ENCODE measurements around the gene MRRF. TPM values are rescaled to one million over a fixed set of nuclear protein-coding genes. Genes with fewer than 3 reads are reported as not detected.

The MRRF gene
- total and polyA plus RNA-seq, 2 of the 4 experiments (the other 2 are of a cell fraction), result 32.1 to 38.0 TPM

DNA sequence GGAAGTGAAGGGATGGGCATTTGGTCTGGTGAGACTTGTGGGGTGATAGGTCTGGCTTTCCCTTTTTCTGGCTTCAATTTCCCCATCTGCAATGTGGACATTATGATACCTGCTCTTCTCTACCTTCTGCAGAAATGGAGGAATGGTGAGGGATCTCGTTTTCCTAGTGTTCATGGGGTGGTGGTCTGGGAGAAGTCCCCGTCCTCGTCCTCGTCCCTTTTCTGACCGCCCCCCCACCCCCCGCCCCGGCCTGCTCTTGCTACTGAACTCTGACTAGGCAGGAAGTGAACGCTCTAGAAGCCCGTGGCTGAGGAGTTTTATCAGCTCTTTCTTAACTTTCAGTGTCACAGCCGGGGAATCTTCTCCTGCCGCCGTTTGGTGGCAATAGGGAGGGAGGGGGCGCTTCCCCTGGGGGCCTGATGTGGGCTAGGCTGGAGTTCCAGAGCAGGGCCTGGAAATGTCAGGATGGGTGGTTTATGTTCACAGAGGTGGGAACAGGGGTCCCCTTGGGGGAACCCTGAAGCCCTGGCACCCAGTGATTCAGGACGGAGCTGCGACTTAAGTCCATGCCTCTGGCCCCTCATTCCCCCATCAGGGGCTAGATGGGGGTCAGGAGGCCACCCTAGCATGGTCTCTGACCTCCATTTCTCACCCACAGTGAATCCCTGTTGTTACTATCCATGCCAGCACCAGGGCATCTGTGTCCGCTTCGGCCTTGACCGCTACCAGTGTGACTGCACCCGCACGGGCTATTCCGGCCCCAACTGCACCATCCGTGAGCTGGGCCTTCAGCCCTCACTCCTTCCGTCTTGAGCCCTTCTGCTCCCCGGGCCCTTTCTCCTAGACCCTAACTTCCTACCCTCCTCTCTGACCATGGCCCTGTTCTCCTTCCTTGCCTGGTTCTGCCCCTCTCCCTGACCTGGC, 112.8 kb downstream of the MRRF start (continued):
- TF ChIP-seq, protein P1, sequence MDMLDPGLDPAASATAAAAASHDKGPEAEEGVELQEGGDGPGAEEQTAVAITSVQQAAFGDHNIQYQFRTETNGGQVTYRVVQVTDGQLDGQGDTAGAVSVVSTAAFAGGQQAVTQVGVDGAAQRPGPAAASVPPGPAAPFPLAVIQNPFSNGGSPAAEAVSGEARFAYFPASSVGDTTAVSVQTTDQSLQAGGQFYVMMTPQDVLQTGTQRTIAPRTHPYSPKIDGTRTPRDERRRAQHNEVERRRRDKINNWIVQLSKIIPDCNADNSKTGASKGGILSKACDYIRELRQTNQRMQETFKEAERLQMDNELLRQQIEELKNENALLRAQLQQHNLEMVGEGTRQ (IDR thresholded peaks at IDR 0.05; ENCODE audit: low read depth, low read length), result no peak
- TF ChIP-seq POLR2A (IDR thresholded peaks at IDR 0.05; ENCODE audit: low read depth, low read length), result no peak

DNA sequence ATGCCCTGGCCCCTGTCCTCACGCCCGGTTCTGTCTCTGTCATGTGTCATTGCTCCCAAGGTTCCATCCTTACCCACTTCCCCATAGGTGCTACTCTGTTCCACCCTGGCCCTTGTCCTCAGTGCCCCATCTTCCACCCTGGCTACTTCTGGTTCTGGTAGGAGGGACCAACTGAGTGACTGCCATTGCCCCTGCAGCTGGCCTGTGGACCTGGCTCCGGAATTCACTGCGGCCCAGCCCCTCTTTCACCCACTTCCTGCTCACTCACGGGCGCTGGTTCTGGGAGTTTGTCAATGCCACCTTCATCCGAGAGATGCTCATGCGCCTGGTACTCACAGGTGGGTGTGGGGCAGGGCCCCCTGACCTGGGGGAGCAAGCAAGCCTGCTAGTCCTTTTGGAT, 113.6 kb downstream of the MRRF start:
- peaks cover 14 to 64% of the 10 kb centered on the region in 2 experiments; a peak in 3 of 4 replicates for H3K79me1 ChIP-seq (ENCODE audit: low read depth in 1 of 2, low read length in 2 of 2)
- H4K91ac ChIP-seq (ENCODE audit: insufficient read depth, low read depth, low read length), result peak overlapping the region; percentile 43; the same call in 1 of the 2 replicates
- peak overlapping the region; percentile 29; the same call in 1 of the 2 replicates for H2BK20ac ChIP-seq (ENCODE audit: low read depth, low read length)
- H2BK120ac ChIP-seq (ENCODE audit: low read depth, low read length), result peak overlapping the region; percentile 96
- peaks cover 38% of the 10 kb centered on the region for H3K9me1 ChIP-seq (ENCODE audit: insufficient read depth, low read length)
- TF ChIP-seq POLR2A (IDR thresholded peaks at IDR 0.05; ENCODE audit: low read depth, low read length) (no peak), BHLHE40 (IDR thresholded peaks at IDR 0.05; ENCODE audit: low read depth, low read length) (no peak), RCOR1 (IDR thresholded peaks at IDR 0.05; ENCODE audit: insufficient replicate concordance, low read length) (no peak), MXI1 (IDR thresholded peaks at IDR 0.05; ENCODE audit: borderline replicate concordance, low read depth, low read length) (no peak), CHD1 (IDR thresholded peaks at IDR 0.05; ENCODE audit: low read depth, low read length) (no peak), SMC3 (IDR thresholded peaks at IDR 0.05; ENCODE audit: low read depth, low read length) (no peak), RFX5 (IDR thresholded peaks at IDR 0.05; ENCODE audit: low read depth, low read length) (no peak), CEBPB (IDR thresholded peaks at IDR 0.05; ENCODE audit: low read depth, low read length) (no peak), MAFK (IDR thresholded peaks at IDR 0.05; ENCODE audit: low read depth, low read length) (no peak)
- TF ChIP-seq, protein P1 (IDR thresholded peaks at IDR 0.05; ENCODE audit: low read depth, low read length), result no peak
- TF ChIP-seq, protein P2, sequence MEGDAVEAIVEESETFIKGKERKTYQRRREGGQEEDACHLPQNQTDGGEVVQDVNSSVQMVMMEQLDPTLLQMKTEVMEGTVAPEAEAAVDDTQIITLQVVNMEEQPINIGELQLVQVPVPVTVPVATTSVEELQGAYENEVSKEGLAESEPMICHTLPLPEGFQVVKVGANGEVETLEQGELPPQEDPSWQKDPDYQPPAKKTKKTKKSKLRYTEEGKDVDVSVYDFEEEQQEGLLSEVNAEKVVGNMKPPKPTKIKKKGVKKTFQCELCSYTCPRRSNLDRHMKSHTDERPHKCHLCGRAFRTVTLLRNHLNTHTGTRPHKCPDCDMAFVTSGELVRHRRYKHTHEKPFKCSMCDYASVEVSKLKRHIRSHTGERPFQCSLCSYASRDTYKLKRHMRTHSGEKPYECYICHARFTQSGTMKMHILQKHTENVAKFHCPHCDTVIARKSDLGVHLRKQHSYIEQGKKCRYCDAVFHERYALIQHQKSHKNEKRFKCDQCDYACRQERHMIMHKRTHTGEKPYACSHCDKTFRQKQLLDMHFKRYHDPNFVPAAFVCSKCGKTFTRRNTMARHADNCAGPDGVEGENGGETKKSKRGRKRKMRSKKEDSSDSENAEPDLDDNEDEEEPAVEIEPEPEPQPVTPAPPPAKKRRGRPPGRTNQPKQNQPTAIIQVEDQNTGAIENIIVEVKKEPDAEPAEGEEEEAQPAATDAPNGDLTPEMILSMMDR (conservative IDR thresholded peaks at IDR 0.05; ENCODE audit: low read depth, low read length), result no peak
- ChIA-PET CTCF (no interaction called here), POLR2A (ENCODE audit: unreplicated experiment) (no interaction called here)
- in situ Hi-C loops (cut with MboI; ENCODE audit: low sequenced_read_pairs) (loop anchor here (10.0 kb wide), 1 partner anchor 437 kb away; no protein-coding TSS in a partner anchor), dilution Hi-C loops (cut with HindIII; ENCODE audit: low sequenced_read_pairs, unreplicated experiment) (no loop called here), intact Hi-C loops (cut with micrococcal nuclease) (no loop called here)
- ATAC-seq (ENCODE audit: low read depth) (no peak), DNase-seq (no peak)
- H2AK9ac ChIP-seq (replicated peaks; ENCODE audit: low read depth, low read length, poor library complexity), result peak overlapping the region; percentile 7
- peak overlapping the region; percentile 76; the same call in 1 of the 2 replicates for H3K27ac ChIP-seq (ENCODE audit: insufficient read depth, low read length)
- H3K56ac ChIP-seq (ENCODE audit: extremely low read depth, insufficient read depth, low read length), result no peak overlapping the region
- peak overlapping the region; percentile 88 for H3K4ac ChIP-seq (ENCODE audit: low read depth, low read length)
- H2BK15ac ChIP-seq (ENCODE audit: low read depth, low read length), result no peak overlapping the region
- H2AK5ac ChIP-seq (ENCODE audit: low read depth, low read length), result peak overlapping the region; percentile 95
- WGBS, 2 experiments (ENCODE audit: extremely low coverage in 2 of 2, insufficient read length in 1 of 2), result 100% methylated on average over 2 of the region's 8 CpGs; no CpG with 5 or more reads in 1 of the 2 experiments
- no peak overlapping the region for H3K4me2 ChIP-seq (ENCODE audit: low read depth, low read length)
- H4K8ac ChIP-seq (ENCODE audit: low read depth in 2 of 2, low read length in 2 of 2), result peak overlapping the region; percentile 26 to 59; a peak in 2 of 4 replicates
- H3K4me3 ChIP-seq (ENCODE audit: insufficient read depth, low read depth, low read length), result no peak overlapping the region
- H3K14ac ChIP-seq (replicated peaks; ENCODE audit: low read depth, low read length), result 0 out of 2 replicates have a peak overlapping the region, but pooled peaks have one; percentile 9
- H3K36me3 ChIP-seq (ENCODE audit: control insufficient read depth, insufficient read depth, low read length), result peaks cover 35% of the 10 kb centered on the region
- H3K9me3 ChIP-seq (ENCODE audit: control insufficient read depth, insufficient read depth, low read length), result peaks cover 3% of the 10 kb centered on the region; the same call in 1 of the 2 replicates
- BruUV-seq (replicated peaks), result no TSS peak
- no peaks in the 10 kb centered on the region for H4K20me1 ChIP-seq (ENCODE audit: insufficient read depth, low read length)
- H2BK5ac ChIP-seq (ENCODE audit: low read depth, low read length, poor library complexity, severe bottlenecking), result no peak overlapping the region
- no peak overlapping the region for H3K18ac ChIP-seq (ENCODE audit: low read depth, low read length)
- H2AFZ ChIP-seq (replicated peaks; ENCODE audit: low read length, poor library complexity), result no peak overlapping the region
- H4K5ac ChIP-seq (ENCODE audit: low read depth, low read length), result no peak overlapping the region
- H3K27me3 ChIP-seq (ENCODE audit: control insufficient read depth, insufficient read depth, low read length), result no peaks in the 10 kb centered on the region
- H3K4me1 ChIP-seq (ENCODE audit: control insufficient read depth, insufficient read depth, low read length), result peaks cover 40% of the 10 kb centered on the region
- no peak overlapping the region for H3K23ac ChIP-seq (ENCODE audit: low read depth, low read length)
- no peak overlapping the region for H3K9ac ChIP-seq (ENCODE audit: low read depth, low read length)

Data from IMR-90 (cell line).